SK-N-SH treated with all-trans-retinoic acid at 6 μM for 48 hours (cell line): ENCODE data around the gene DOCK4.

Experiments
- ESRRG ChIP-seq: fragments of 250-450 bp; sonication (Bioruptor Pico); IDR thresholded peaks from 2 replicates; pipeline ENCODE4 v1.6.1; 2021; ENCODE audit warnings: mild to moderate bottlenecking
- GLIS3 ChIP-seq: fragments of 250-450 bp; sonication (Bioruptor Pico); IDR thresholded peaks from 2 replicates; pipeline ENCODE4 v1.5.0; 2020; ENCODE audit warnings: mild to moderate bottlenecking, moderate library complexity
- ISL1 ChIP-seq: fragments of 250-450 bp; sonication (Bioruptor Pico); IDR thresholded peaks from 2 replicates; pipeline ENCODE4 v2.1.2; 2022; ENCODE audit warnings: mild to moderate bottlenecking, moderate library complexity
- PATZ1 ChIP-seq: fragments of 250-450 bp; sonication (Bioruptor Pico); IDR thresholded peaks from 2 replicates; pipeline ENCODE4 v1.8.0; 2020; ENCODE audit warnings: mild to moderate bottlenecking, moderate library complexity, borderline replicate concordance
- RARB ChIP-seq: fragments of 250-450 bp; sonication (Bioruptor Pico); IDR thresholded peaks from 2 replicates; pipeline ENCODE4 v1.8.0; 2021; ENCODE audit warnings: mild to moderate bottlenecking, moderate library complexity
- ZC3H10 ChIP-seq: fragments of 250-450 bp; sonication (Bioruptor Pico); IDR thresholded peaks from 2 replicates; pipeline ENCODE4 v1.5.1; 2021; ENCODE audit warnings: mild to moderate bottlenecking, moderate library complexity
- ZFP30 ChIP-seq: fragments of 450-650 bp; formaldehyde crosslinking; IDR thresholded peaks from 2 replicates; pipeline ENCODE4 v1.5.0; 2022; ENCODE audit warnings: mild to moderate bottlenecking, moderate library complexity
- ZNF8 ChIP-seq: fragments of 450-650 bp; formaldehyde crosslinking; IDR thresholded peaks from 2 replicates; pipeline ENCODE4 v1.5.0; 2020; ENCODE audit warnings: mild to moderate bottlenecking, moderate library complexity
- TF ChIP-seq, protein P1 (sequence below): fragments of 250-450 bp; sonication (Bioruptor Pico); IDR thresholded peaks from 2 replicates; pipeline ENCODE4 v1.5.1; 2020; ENCODE audit warnings: low read depth, mild to moderate bottlenecking, moderate library complexity

- TF ChIP-seq ZC3H10 (CRISPR knock-in tag), result no peak
- no peak for TF ChIP-seq ISL1
- TF ChIP-seq ZFP30 (CRISPR knock-in tag), result no peak
- no peak for TF ChIP-seq PATZ1
- TF ChIP-seq, protein P1, sequence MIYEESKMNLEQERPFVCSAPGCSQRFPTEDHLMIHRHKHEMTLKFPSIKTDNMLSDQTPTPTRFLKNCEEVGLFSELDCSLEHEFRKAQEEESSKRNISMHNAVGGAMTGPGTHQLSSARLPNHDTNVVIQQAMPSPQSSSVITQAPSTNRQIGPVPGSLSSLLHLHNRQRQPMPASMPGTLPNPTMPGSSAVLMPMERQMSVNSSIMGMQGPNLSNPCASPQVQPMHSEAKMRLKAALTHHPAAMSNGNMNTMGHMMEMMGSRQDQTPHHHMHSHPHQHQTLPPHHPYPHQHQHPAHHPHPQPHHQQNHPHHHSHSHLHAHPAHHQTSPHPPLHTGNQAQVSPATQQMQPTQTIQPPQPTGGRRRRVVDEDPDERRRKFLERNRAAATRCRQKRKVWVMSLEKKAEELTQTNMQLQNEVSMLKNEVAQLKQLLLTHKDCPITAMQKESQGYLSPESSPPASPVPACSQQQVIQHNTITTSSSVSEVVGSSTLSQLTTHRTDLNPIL (CRISPR knock-in tag), result no peak
- TF ChIP-seq RARB (CRISPR knock-in tag), result no peak
- no peak for TF ChIP-seq ESRRG (CRISPR knock-in tag)
- no peak for TF ChIP-seq ZNF8 (CRISPR knock-in tag)
- no peak for TF ChIP-seq GLIS3
Observed at GRCh38 chr7:112045222-112045621, 161.0 kb downstream of the DOCK4 start.
